H1 (cell line): ENCODE results near the gene DFFA. TPM values are rescaled to one million over a fixed set of nuclear protein-coding genes. Genes with fewer than 3 reads are reported as not detected.

Experiments used
- CHD2 ChIP-seq: IDR thresholded peaks from 2 replicates; pipeline ENCODE4 v1.6.1; 2012; ENCODE audit warnings: low read length, improper control_type of control experiment
- EGR1 ChIP-seq: IDR thresholded peaks from 2 replicates; pipeline ENCODE4 v1.6.1; 2011; ENCODE audit warnings: low read depth, low read length, borderline replicate concordance
- GABPA ChIP-seq: IDR thresholded peaks from 2 replicates; pipeline ENCODE4 v1.6.1; 2011; ENCODE audit warnings: mild to moderate bottlenecking, low read length, moderate library complexity, borderline replicate concordance; ENCODE audit not compliant: insufficient read depth
- JUN ChIP-seq: IDR thresholded peaks from 2 replicates; pipeline ENCODE4 v1.6.1; 2011; ENCODE audit warnings: low read depth, mild to moderate bottlenecking, improper control_type of control experiment, low read length
- NRF1 ChIP-seq: IDR thresholded peaks from 2 replicates; pipeline ENCODE4 v1.6.1; 2011; ENCODE audit warnings: mild to moderate bottlenecking, low read depth, low read length, improper control_type of control experiment
- RFX5 ChIP-seq: IDR thresholded peaks from 2 replicates; pipeline ENCODE4 v1.6.1; 2011; ENCODE audit warnings: low read depth, low read length, improper control_type of control experiment, borderline replicate concordance
- SIRT6 ChIP-seq: IDR thresholded peaks from one replicate; pipeline ENCODE4 v1.7.1; 2012; ENCODE audit warnings: low read length, inconsistent platforms
- SP2 ChIP-seq: IDR thresholded peaks from 2 replicates; pipeline ENCODE4 v1.6.1; 2012; ENCODE audit warnings: mild to moderate bottlenecking, low read length, inconsistent platforms
- polyA plus RNA-seq, 7 experiments: library from polyadenylated mRNA; depleted of rRNA in 3 of 7; stranded (reverse) in 5 of 7; unstranded in 2 of 7; fragments of >200 nt in 5 of 7; fragments of 200-250 nt in 2 of 7; gene quantifications; 1 replicate in 5 of 7; 2 replicates in 1 of 7; 4 replicates in 1 of 7; pipeline versions ENCODE4 v1.2.1 to v1.2.3, GENCODE V29; 2011 to 2013; ENCODE audit warnings: missing spikeins in 2 of 7, mixed read lengths in 2 of 7
- total RNA-seq: library from RNA; stranded (reverse); fragmentation: NEBNext Ultra II Directional; extraction: Animal tissue kit (Norgen Biotek cat#: 25700); gene quantifications from 2 replicates; pipeline ENCODE4 v1.2.1, GENCODE V29; 2021
- TF ChIP-seq, protein P1 (sequence below): IDR thresholded peaks from 2 replicates; pipeline ENCODE4 v1.6.1; 2012; ENCODE audit warnings: inconsistent platforms
- TF ChIP-seq, protein P2 (sequence below): fragments of 300-600 bp; sonication (generic); IDR thresholded peaks from 2 replicates; pipeline ENCODE4 v1.7.1; 2012; ENCODE audit warnings: low read length, moderate library complexity, mild to moderate bottlenecking, inconsistent platforms; ENCODE audit not compliant: insufficient replicate concordance

The DFFA gene
- total and polyA plus RNA-seq, 2 of the 8 experiments (the other 6 are each of a cell fraction or from before 2014, with no cell fraction given) = 34.3 to 79.9 TPM

DNA sequence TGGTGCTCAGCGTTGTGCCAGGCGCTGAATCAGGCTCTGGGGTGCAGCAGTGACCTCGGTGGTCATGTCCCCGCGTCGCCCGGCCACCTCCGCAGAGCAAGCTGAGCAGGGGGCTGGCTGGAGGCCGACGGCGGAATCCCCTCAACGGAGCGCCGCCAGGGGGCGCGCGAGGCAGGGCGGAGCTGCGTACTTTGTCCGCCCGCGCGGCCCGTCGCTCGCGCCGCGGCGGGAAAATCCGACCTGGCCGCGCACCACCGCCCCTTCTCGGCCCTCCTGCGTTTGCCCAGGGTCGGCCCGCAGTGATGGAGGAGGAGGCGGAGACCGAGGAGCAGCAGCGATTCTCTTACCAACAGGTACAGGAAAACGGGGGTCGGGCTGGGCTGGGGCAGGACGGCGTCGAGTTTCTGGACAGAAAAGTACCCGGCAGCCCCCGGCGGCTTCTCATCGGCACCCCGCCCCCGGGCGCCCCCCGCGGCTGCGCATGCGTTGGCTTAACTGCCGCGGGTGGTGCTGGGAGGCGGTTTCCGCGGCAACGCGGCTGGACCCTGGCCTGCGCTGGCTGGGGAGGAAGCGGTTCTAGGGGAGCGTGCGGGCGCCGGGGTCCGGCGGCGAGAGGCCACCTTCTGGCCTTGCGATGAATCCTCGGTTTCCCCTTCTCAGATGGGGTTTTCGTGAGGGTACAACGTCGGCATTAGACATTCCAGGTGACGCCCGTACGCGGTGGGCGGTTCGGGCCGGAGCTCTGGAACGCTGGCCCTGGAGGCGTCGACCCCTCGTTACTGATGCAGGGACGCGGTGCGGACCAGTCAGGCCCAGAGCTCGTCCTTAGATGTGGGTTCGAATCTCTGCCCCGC lies 41.9 kb downstream of the DFFA start, which contains the start of gene CENPS (continued):
- TF ChIP-seq, protein P1, sequence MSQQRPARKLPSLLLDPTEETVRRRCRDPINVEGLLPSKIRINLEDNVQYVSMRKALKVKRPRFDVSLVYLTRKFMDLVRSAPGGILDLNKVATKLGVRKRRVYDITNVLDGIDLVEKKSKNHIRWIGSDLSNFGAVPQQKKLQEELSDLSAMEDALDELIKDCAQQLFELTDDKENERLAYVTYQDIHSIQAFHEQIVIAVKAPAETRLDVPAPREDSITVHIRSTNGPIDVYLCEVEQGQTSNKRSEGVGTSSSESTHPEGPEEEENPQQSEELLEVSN = peak; percentile 98
- TF ChIP-seq JUN = no peak
- TF ChIP-seq RFX5 = no peak
- peak; percentile 89 for TF ChIP-seq NRF1
- no peak for TF ChIP-seq CHD2
- no peak for TF ChIP-seq SIRT6
- TF ChIP-seq EGR1 = peak; percentile 52; the same call in 1 of the 2 replicates
- TF ChIP-seq GABPA = peak; percentile 53; the same call in 1 of the 2 replicates
- TF ChIP-seq SP2 = no peak
- TF ChIP-seq, protein P2, sequence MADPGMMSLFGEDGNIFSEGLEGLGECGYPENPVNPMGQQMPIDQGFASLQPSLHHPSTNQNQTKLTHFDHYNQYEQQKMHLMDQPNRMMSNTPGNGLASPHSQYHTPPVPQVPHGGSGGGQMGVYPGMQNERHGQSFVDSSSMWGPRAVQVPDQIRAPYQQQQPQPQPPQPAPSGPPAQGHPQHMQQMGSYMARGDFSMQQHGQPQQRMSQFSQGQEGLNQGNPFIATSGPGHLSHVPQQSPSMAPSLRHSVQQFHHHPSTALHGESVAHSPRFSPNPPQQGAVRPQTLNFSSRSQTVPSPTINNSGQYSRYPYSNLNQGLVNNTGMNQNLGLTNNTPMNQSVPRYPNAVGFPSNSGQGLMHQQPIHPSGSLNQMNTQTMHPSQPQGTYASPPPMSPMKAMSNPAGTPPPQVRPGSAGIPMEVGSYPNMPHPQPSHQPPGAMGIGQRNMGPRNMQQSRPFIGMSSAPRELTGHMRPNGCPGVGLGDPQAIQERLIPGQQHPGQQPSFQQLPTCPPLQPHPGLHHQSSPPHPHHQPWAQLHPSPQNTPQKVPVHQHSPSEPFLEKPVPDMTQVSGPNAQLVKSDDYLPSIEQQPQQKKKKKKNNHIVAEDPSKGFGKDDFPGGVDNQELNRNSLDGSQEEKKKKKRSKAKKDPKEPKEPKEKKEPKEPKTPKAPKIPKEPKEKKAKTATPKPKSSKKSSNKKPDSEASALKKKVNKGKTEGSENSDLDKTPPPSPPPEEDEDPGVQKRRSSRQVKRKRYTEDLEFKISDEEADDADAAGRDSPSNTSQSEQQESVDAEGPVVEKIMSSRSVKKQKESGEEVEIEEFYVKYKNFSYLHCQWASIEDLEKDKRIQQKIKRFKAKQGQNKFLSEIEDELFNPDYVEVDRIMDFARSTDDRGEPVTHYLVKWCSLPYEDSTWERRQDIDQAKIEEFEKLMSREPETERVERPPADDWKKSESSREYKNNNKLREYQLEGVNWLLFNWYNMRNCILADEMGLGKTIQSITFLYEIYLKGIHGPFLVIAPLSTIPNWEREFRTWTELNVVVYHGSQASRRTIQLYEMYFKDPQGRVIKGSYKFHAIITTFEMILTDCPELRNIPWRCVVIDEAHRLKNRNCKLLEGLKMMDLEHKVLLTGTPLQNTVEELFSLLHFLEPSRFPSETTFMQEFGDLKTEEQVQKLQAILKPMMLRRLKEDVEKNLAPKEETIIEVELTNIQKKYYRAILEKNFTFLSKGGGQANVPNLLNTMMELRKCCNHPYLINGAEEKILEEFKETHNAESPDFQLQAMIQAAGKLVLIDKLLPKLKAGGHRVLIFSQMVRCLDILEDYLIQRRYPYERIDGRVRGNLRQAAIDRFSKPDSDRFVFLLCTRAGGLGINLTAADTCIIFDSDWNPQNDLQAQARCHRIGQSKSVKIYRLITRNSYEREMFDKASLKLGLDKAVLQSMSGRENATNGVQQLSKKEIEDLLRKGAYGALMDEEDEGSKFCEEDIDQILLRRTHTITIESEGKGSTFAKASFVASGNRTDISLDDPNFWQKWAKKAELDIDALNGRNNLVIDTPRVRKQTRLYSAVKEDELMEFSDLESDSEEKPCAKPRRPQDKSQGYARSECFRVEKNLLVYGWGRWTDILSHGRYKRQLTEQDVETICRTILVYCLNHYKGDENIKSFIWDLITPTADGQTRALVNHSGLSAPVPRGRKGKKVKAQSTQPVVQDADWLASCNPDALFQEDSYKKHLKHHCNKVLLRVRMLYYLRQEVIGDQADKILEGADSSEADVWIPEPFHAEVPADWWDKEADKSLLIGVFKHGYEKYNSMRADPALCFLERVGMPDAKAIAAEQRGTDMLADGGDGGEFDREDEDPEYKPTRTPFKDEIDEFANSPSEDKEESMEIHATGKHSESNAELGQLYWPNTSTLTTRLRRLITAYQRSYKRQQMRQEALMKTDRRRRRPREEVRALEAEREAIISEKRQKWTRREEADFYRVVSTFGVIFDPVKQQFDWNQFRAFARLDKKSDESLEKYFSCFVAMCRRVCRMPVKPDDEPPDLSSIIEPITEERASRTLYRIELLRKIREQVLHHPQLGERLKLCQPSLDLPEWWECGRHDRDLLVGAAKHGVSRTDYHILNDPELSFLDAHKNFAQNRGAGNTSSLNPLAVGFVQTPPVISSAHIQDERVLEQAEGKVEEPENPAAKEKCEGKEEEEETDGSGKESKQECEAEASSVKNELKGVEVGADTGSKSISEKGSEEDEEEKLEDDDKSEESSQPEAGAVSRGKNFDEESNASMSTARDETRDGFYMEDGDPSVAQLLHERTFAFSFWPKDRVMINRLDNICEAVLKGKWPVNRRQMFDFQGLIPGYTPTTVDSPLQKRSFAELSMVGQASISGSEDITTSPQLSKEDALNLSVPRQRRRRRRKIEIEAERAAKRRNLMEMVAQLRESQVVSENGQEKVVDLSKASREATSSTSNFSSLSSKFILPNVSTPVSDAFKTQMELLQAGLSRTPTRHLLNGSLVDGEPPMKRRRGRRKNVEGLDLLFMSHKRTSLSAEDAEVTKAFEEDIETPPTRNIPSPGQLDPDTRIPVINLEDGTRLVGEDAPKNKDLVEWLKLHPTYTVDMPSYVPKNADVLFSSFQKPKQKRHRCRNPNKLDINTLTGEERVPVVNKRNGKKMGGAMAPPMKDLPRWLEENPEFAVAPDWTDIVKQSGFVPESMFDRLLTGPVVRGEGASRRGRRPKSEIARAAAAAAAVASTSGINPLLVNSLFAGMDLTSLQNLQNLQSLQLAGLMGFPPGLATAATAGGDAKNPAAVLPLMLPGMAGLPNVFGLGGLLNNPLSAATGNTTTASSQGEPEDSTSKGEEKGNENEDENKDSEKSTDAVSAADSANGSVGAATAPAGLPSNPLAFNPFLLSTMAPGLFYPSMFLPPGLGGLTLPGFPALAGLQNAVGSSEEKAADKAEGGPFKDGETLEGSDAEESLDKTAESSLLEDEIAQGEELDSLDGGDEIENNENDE = no peak
